D721Med (cell line): ENCODE data around the gene OPCML.

Experiments used
- DNase-seq: peaks from one replicate; pipeline ENCODE4 v3.0.0; 2011; ENCODE audit warnings: low spot score; ENCODE audit not compliant: insufficient read length
- FAIRE-seq: peaks from 2 replicates; lab custom pipeline; 2011; peaks lifted over from hg19 to GRCh38; lab: Jason Lieb, UNC
- CTCF ChIP-seq: IDR thresholded peaks from 2 replicates; pipeline ENCODE4 v1.5.1; 2012; ENCODE audit warnings: mild to moderate bottlenecking, control low read depth; ENCODE audit not compliant: insufficient read depth; ENCODE audit errors: missing control alignments

OPCML gene

DNA sequence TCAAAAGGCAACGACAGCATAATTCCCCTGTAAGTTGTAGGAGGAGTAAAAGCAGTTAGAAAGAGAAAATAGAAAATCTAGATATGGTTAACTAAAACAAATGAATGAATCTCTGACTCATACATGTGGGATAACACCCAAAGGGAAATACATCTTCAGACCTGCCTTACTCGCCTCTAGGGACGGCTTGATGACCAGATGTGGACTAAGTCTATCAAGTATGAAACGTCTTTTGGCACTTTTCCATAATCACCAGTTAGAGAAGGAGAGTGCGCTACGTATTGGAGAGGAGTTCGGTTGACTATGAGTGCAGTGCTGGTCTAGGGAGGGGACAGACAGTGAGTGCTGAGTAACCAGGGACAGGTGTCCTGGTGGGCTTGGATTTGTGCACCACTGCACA, 459.9 kb downstream of the OPCML start:
- no peak for FAIRE-seq
- no peak for DNase-seq
- no peak for TF ChIP-seq CTCF

- FAIRE-seq (no peak), DNase-seq (no peak)
- no peak for TF ChIP-seq CTCF
Observed at GRCh38 chr11:133070791-133071190, 461.5 kb downstream of the OPCML start.

GRCh38 chr11:133070021-133070713, 462.1 kb downstream of the OPCML start:
- DNase-seq = no peak
- TF ChIP-seq CTCF = no peak
- FAIRE-seq = no peak

DNA sequence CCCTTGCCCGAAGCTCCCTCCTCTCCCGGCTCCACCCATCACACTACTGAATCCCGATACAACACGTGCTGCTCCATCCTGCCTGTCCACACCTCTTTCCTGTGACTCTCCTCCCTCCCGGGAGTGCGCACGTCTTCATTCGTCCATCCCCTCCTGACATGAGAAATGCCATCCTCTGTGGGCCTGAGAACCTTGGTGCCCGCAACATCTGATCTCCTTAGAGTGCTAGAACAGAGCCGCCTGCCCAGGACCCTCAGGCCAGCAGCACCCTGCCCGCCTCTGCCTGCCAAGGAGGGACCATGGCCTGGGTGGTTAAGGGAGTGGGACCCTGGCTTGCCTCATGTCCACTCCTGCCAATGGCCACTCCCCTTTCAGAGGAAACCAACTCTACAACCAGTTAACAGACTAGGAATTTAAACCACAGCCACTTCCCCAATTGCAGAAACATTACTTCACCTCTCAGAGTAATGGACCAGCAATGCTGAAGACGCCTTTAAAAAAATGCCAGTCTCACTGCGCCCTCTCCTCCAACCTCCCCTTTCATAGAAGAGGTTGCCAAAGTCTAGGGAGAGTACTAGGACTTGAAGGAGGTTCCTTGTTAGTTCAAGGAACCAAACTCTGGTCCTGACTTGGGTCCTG, 466.3 kb downstream of the OPCML start:
- DNase-seq = no peak
- no peak for TF ChIP-seq CTCF
- FAIRE-seq = no peak

GRCh38 chr11:133064961-133065360, 467.3 kb downstream of the OPCML start:
- DNase-seq = no peak
- no peak for TF ChIP-seq CTCF
- no peak for FAIRE-seq

- peak; percentile 86 for TF ChIP-seq CTCF
- DNase-seq (no peak), FAIRE-seq (no peak)
Observed at GRCh38 chr11:133064152-133064877, 468.0 kb downstream of the OPCML start.
